Transverse colon (tissue), 4 donors: ENCODE results near the gene CDH13. TPM values are rescaled to one million over a fixed set of nuclear protein-coding genes. Genes with fewer than 3 reads are reported as not detected.

ENCODE experiments used
- DNase-seq: peaks from one replicate; pipeline ENCODE4 v3.0.0-alpha.2; 2019
- H3K27ac ChIP-seq, 4 donors: fragments of 200-600 bp; sonication (generic); 2 replicates each; pipeline ENCODE4 v1.5.1; 2016 to 2018; ENCODE audit warnings: inconsistent platforms in 4 of 4
- H3K27me3 ChIP-seq: fragments of 200-600 bp; sonication (generic); 2 replicates; pipeline ENCODE4 v1.5.1; 2017; ENCODE audit warnings: inconsistent platforms
- H3K36me3 ChIP-seq, 4 donors: fragments of 200-600 bp; sonication (generic); 2 replicates each; pipeline ENCODE4 v1.5.1; 2017 to 2019; ENCODE audit warnings: inconsistent platforms in 4 of 4
- H3K4me1 ChIP-seq, 4 donors: fragments of 200-600 bp; sonication (generic); 2 replicates each; pipeline ENCODE4 v1.5.1; 2017 to 2020; ENCODE audit warnings: inconsistent platforms in 4 of 4
- H3K4me3 ChIP-seq, 4 donors: fragments of 200-600 bp; sonication (generic); 1 replicate in 1 of 4; 2 replicates in 3 of 4; pipeline versions ENCODE4 v1.5.1 to v1.6.1; 2017 to 2019; ENCODE audit warnings: inconsistent platforms in 4 of 4
- H3K9me3 ChIP-seq, 2 donors: fragments of 200-600 bp; sonication (generic); 2 replicates each; pipeline ENCODE4 v1.5.1; 2017 to 2019; ENCODE audit warnings: inconsistent platforms in 2 of 2
- CTCF ChIP-seq, 5 experiments: fragments of 200-600 bp in 3 of 5; fragments of 450-650 bp in 2 of 5; sonication (generic) in 3 of 5; IDR thresholded peaks; 1 replicate in 2 of 5; 2 replicates in 3 of 5; pipeline ENCODE4 v1.5.1; 2016 to 2017; ENCODE audit warnings: antibody characterized with exemption in 5 of 5, inconsistent platforms in 3 of 5, mild to moderate bottlenecking in 2 of 5, moderate library complexity in 1 of 5
- EP300 ChIP-seq: sonication (generic); formaldehyde crosslinking; IDR thresholded peaks from one replicate; pipeline ENCODE4 v1.6.1; 2017; ENCODE audit warnings: antibody characterized with exemption, low read depth
- POLR2A ChIP-seq: fragments of 450-650 bp; IDR thresholded peaks from one replicate; pipeline ENCODE4 v1.6.1; 2016; ENCODE audit warnings: antibody characterized with exemption, mild to moderate bottlenecking, moderate library complexity
- POLR2AphosphoS5 ChIP-seq, 3 donors: sonication (generic); formaldehyde crosslinking; IDR thresholded peaks; one replicate each; pipeline ENCODE4 v1.6.1; 2016; ENCODE audit warnings: antibody characterized with exemption in 3 of 3
- WGBS, 2 donors: methylation state at CpG; one replicate each; pipeline ENCODE4 v1.1.5; 2018; ENCODE audit warnings: low coverage in 1 of 2; 5-methylcytosine and 5-hydroxymethylcytosine counted together
- in situ Hi-C, 4 donors: fragments of 200-750 bp; cut with MboI; loops; one replicate each; pipeline versions ENCODE4 v1.15.0 to v1.15.1; 2017; ENCODE audit warnings: low sequenced_read_pairs in 3 of 4, low pct_ligation_motif_present in 1 of 4, low pct_unique_long_range_greater_than_20kb in 1 of 4
- intact Hi-C: fragments of 100-400 bp; cut with DNase I; formaldehyde crosslinking; loops from one replicate; pipeline ENCODE4 v1.15.1; 2023; ENCODE audit warnings: low total_unique reads
- total RNA-seq, 4 donors: library from RNA; depleted of rRNA; stranded (reverse); fragments of >200 nt; gene quantifications; one replicate each; pipeline ENCODE4 v1.1.0, GENCODE V29; 2016

CDH13 gene
- total RNA-seq, 4 donors from 2014 or later = 3.8 to 28.1 (median 5.8) TPM

DNA sequence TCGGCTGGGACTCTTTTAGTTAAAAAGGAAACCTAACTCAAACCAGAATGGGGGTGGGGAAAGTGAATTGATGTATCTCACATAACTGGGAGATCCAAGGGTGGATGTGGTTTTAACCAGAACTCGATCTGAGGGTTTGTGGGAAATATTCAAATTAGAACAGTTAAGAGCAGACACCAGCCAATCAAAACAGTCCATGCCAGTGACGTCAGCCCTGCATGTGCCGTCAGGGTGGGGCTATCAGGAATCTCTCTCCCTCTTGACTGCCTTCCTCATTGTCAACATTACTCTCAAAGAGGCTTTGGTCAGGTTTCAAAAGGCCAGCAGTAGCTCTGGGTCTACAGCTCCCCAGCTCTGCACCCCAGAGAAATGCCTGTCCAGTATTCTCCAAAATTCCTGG, 1086.8 kb downstream of the CDH13 start:
- 63 to 80% methylated on average over 2 to 4 of the region's 4 CpGs for WGBS, 2 donors
- no peak overlapping the region for H3K27ac ChIP-seq
- H3K4me3 ChIP-seq = no peak overlapping the region
- TF ChIP-seq CTCF (IDR thresholded peaks at IDR 0.05) (no peak), POLR2AphosphoS5 (IDR thresholded peaks at IDR 0.05) (no peak), POLR2A (no peak), EP300 (no peak)
- H3K4me1 ChIP-seq = no peaks in the 10 kb centered on the region
- intact Hi-C loops (no loop called here), in situ Hi-C loops (no loop called here)
- DNase-seq = no peak
- H3K36me3 ChIP-seq = no peaks in the 10 kb centered on the region
- H3K27me3 ChIP-seq = no peaks in the 10 kb centered on the region
- H3K9me3 ChIP-seq = no peaks in the 10 kb centered on the region

DNA sequence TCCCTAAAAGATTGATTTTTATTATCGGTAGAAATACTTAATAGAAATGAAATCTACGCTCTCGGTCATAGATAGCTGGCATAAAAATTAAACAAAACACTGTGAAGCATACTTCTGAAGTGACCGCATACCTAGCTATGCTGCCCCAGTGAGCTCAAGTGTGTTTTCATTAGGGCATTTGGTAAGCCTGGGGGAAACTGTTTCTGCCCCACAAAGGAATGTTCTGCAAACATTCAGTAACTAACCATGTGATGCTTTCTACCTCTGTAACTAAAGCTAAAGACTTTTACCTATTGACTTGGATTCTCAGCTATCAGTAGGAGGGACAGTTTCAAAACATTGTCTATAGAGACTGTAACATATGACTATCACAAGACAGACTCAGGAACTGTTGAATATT, 1087.5 kb downstream of the CDH13 start:
- in situ Hi-C loops = no loop called here
- TF ChIP-seq POLR2AphosphoS5 (IDR thresholded peaks at IDR 0.05) = no peak
- TF ChIP-seq EP300 = no peak
- TF ChIP-seq POLR2A = no peak
- no peak for TF ChIP-seq CTCF (IDR thresholded peaks at IDR 0.05)

DNA sequence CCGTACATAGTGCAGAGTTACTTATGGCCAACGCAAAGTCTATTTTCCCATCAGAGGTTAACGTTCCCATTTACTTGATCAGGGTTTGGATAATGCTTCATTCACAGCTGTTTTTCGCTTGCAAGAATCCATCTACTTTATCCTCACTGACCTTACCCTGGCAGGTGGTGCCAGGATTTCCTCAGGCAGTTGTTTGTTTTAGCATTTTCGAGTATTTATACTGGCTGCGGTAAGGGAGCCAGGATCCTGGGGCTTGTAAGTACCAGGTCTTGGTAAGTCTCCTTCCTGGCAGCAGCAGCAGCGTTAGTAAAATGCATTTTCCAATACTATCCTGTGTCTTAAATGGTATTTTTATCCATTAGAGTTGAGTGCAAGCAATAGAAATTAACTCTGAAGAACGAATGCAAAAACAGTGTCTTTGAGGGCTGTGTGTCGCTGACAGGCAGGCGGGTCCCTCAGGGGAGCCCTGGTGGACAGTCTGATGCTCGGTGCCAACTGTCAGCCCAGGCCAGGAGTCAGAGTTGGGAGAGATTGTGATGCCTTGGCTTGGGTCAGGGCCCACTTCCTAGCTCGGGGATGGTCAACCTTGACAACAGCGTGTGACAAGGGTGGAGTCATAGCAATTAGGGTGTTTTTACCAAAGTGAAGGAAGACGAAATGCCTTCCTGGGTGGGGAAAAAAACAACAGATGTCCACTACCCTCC, 1088.6 kb downstream of the CDH13 start:
- Histone ChIP-seq H3K27me3 (no peaks in the 10 kb centered on the region), H3K4me3 (no peak overlapping the region), H3K9me3 (no peaks in the 10 kb centered on the region), H3K27ac (no peak overlapping the region), H3K36me3 (no peaks in the 10 kb centered on the region), H3K4me1 (no peaks in the 10 kb centered on the region)
- 59 to 69% methylated on average over 7 to 14 of the region's 14 CpGs for WGBS, 2 donors
- in situ Hi-C loops = no loop called here
- intact Hi-C loops = no loop called here
- no peak for DNase-seq
- TF ChIP-seq POLR2A = no peak

More for the DNA sequence above, 1087.5 kb downstream of the CDH13 start:
- no peaks in the 10 kb centered on the region for H3K4me1 ChIP-seq
- H3K4me3 ChIP-seq = no peak overlapping the region
- 85 to 96% methylated on average over 3 to 4 of the region's 4 CpGs for WGBS, 2 donors
- H3K27me3 ChIP-seq = no peaks in the 10 kb centered on the region
- H3K36me3 ChIP-seq = no peaks in the 10 kb centered on the region
- no peak for DNase-seq
- H3K9me3 ChIP-seq = no peaks in the 10 kb centered on the region
- intact Hi-C loops = no loop called here
- no peak overlapping the region for H3K27ac ChIP-seq

DNA sequence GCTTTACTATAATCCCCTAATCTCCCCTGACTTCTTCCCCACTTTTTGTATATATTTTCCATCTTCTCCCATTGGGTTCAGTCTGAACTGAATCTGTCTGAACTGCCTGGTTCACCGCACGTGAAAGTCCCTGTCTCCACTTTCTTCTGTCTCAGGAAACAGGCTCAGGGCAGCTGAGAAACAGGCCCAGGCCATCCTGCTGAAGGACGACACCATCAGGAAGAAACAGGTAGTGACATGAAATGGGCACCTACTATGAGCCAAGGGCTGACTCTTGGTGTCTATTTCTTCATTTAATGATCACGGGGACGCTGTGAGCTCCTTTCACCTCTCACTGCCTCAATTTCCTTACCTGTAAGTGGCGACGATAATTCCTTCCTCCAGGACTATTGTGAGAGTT, 1090.5 kb downstream of the CDH13 start:
- 71 to 84% methylated on average over 7 of the region's 7 CpGs for WGBS, 2 donors
- TF ChIP-seq EP300 = no peak
- H3K36me3 ChIP-seq = no peaks in the 10 kb centered on the region
- in situ Hi-C loops = no loop called here
- no peak overlapping the region for H3K27ac ChIP-seq
- DNase-seq = no peak
- no peak overlapping the region for H3K4me3 ChIP-seq
- H3K27me3 ChIP-seq = no peaks in the 10 kb centered on the region
- no peaks in the 10 kb centered on the region for H3K4me1 ChIP-seq
- intact Hi-C loops = no loop called here
- H3K9me3 ChIP-seq = no peaks in the 10 kb centered on the region

DNA sequence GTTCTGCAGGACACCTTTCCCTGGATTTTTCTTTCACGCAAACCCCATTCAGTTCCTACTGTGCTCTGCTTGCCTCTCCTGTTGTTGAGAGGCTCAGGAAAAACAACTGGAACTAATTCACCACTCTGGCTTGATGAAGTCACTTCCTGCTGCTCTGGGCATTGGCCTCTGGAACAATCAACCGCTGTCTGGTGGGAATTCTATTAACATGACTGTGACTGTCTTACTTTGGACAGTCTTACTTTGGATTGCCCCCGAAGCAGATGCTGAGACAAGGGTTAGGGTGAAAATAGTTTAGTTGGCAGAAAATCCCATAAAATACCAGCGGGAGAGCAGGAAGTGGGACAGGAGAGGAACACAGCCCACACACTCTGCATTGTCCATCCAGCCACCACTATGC, 1091.0 kb downstream of the CDH13 start:
- H3K27ac ChIP-seq = no peak overlapping the region
- H3K27me3 ChIP-seq = no peaks in the 10 kb centered on the region
- TF ChIP-seq POLR2AphosphoS5 (IDR thresholded peaks at IDR 0.05) (no peak), POLR2A (no peak), EP300 (no peak), CTCF (IDR thresholded peaks at IDR 0.05) (no peak)
- no peaks in the 10 kb centered on the region for H3K4me1 ChIP-seq
- DNase-seq = no peak
- H3K9me3 ChIP-seq = no peaks in the 10 kb centered on the region
- intact Hi-C loops = no loop called here
- 73% methylated on average over 4 of the region's 4 CpGs; no CpG with 5 or more reads in 1 of the 2 donors for WGBS, 2 donors
- H3K36me3 ChIP-seq = no peaks in the 10 kb centered on the region
- H3K4me3 ChIP-seq = no peak overlapping the region
- in situ Hi-C loops = no loop called here
